ENCODE data around the gene ARPC2.

GRCh38 chr2:218269900-218270720, 53.1 kb downstream of the ARPC2 start, which contains the start of the genes AAMP and PNKD:
- peak; percentile 84 to 94 for TF ChIP-seq POLR2A (IDR thresholded peaks at IDR 0.05; ENCODE audit: insufficient read depth in 1 of 2, low read depth in 2 of 2, low read length in 2 of 2)
- TF ChIP-seq NR2F1 (CRISPR knock-in tag; IDR thresholded peaks at IDR 0.05): no peak
- TF ChIP-seq, protein P1, sequence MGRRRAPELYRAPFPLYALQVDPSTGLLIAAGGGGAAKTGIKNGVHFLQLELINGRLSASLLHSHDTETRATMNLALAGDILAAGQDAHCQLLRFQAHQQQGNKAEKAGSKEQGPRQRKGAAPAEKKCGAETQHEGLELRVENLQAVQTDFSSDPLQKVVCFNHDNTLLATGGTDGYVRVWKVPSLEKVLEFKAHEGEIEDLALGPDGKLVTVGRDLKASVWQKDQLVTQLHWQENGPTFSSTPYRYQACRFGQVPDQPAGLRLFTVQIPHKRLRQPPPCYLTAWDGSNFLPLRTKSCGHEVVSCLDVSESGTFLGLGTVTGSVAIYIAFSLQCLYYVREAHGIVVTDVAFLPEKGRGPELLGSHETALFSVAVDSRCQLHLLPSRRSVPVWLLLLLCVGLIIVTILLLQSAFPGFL (CRISPR knock-in tag; IDR thresholded peaks at IDR 0.05): 0 out of 2 replicates have a peak, but pooled peaks have one; percentile 49
- TF ChIP-seq ETV6 (CRISPR knock-in tag; conservative IDR thresholded peaks at IDR 0.05): peak; percentile 78
- no peak for TF ChIP-seq ZNF850 (CRISPR knock-in tag; conservative IDR thresholded peaks at IDR 0.05)
- peak; percentile 95 for TF ChIP-seq YEATS4 (CRISPR knock-in tag; IDR thresholded peaks at IDR 0.05; ENCODE audit: borderline replicate concordance)
- no peak for TF ChIP-seq MATR3 (CRISPR knock-in tag; IDR thresholded peaks at IDR 0.05)
- peak; percentile 86 for TF ChIP-seq TAF1 (CRISPR knock-in tag; IDR thresholded peaks at IDR 0.05)
- TF ChIP-seq TBP (CRISPR knock-in tag; IDR thresholded peaks at IDR 0.05): no peak
- TF ChIP-seq NFE2L1 (CRISPR knock-in tag; IDR thresholded peaks at IDR 0.05; ENCODE audit: borderline replicate concordance): no peak
- no peak for TF ChIP-seq SOX6 (IDR thresholded peaks at IDR 0.05)
- TF ChIP-seq SOX6 (CRISPR knock-in tag; IDR thresholded peaks at IDR 0.05): peak; percentile 75
- peak; percentile 31; the same call in 1 of the 2 replicates for TF ChIP-seq RXRA (CRISPR knock-in tag; IDR thresholded peaks at IDR 0.05)
